Stimulated activated CD8-positive, alpha-beta memory T cell treated with anti-CD3 and anti-CD28 coated beads, Interleukin-12 subunit alpha, Interleukin-12 subunit beta, amount 100 ng/mL, for 1 hour (primary cell): Measurements from ENCODE around the gene PBX1.
"Not testable (repeated sequence)": the region's sequence is repeated elsewhere in the genome, so short reads cannot be mapped to it uniquely, and the experiment has no call there.

Experiments used
- DNase-seq: peaks from one replicate; pipeline ENCODE4 v3.0.0-alpha.2; 2020; ENCODE audit warnings: low read depth

The PBX1 gene

GRCh38 chr1:164643018-164643417 lies 84.0 kb downstream of the PBX1 start:
- no peak for DNase-seq

GRCh38 chr1:164644268-164644667 lies 85.3 kb downstream of the PBX1 start:
- no peak for DNase-seq

- DNase-seq, result no peak
Measured at GRCh38 chr1:164644774-164645644, 86.0 kb downstream of the PBX1 start.

GRCh38 chr1:164645921-164646320 lies 86.9 kb downstream of the PBX1 start:
- DNase-seq, result no peak

- DNase-seq, result no peak
Measured at GRCh38 chr1:164647211-164647610, 88.2 kb downstream of the PBX1 start.

- DNase-seq, result no peak
Measured at GRCh38 chr1:164648636-164649035, 89.7 kb downstream of the PBX1 start.

GRCh38 chr1:164649146-164649545 lies 90.2 kb downstream of the PBX1 start:
- DNase-seq, result no peak

GRCh38 chr1:164650531-164650930 lies 91.5 kb downstream of the PBX1 start:
- DNase-seq, result no peak

- peak; percentile 2 for DNase-seq
Measured at GRCh38 chr1:164651351-164651951, 92.5 kb downstream of the PBX1 start.

- DNase-seq, result not testable (repeated sequence)
Measured at GRCh38 chr1:164652969-164653368, 94.0 kb downstream of the PBX1 start.

GRCh38 chr1:164653705-164654104 lies 94.7 kb downstream of the PBX1 start:
- DNase-seq, result no peak

GRCh38 chr1:164654200-164654599 lies 95.2 kb downstream of the PBX1 start:
- no peak for DNase-seq

GRCh38 chr1:164658864-164659263 lies 99.9 kb downstream of the PBX1 start:
- DNase-seq, result no peak

- DNase-seq, result no peak
Measured at GRCh38 chr1:164659621-164660411, 100.8 kb downstream of the PBX1 start.

GRCh38 chr1:164660412-164660772 lies 101.4 kb downstream of the PBX1 start:
- no peak for DNase-seq

- no peak for DNase-seq
Measured at GRCh38 chr1:164660775-164661174, 101.8 kb downstream of the PBX1 start.

- no peak for DNase-seq
Measured at GRCh38 chr1:164662462-164662861, 103.5 kb downstream of the PBX1 start.

- DNase-seq, result no peak
Measured at GRCh38 chr1:164662955-164663354, 104.0 kb downstream of the PBX1 start.

- DNase-seq, result no peak
Measured at GRCh38 chr1:164664127-164664526, 105.1 kb downstream of the PBX1 start.

- no peak for DNase-seq
Measured at GRCh38 chr1:164667001-164667400, 108.0 kb downstream of the PBX1 start.

GRCh38 chr1:164667600-164667999 lies 108.6 kb downstream of the PBX1 start:
- no peak for DNase-seq

- no peak for DNase-seq
Measured at GRCh38 chr1:164668491-164669400, 109.8 kb downstream of the PBX1 start.
